HCT116 (cell line): ENCODE results near the gene TNFRSF8. TPM values are rescaled to one million over a fixed set of nuclear protein-coding genes. Genes with fewer than 3 reads are reported as not detected.

ENCODE experiments used
- ATAC-seq: fragments of 200-7000 bp; cut with Tn5 transposase; 2 replicates; pipeline ENCODE4 v1.9.1; 2020; ENCODE audit warnings: mild to moderate bottlenecking, moderate library complexity
- BruUV-seq: library from RNA; stranded (reverse); fragments of 400-500 nt; replicated peaks from 2 replicates; lab custom pipeline; 2021; lab: Mats Ljungman, UMichigan
- CTCF ChIA-PET: fragments of 300-600 bp; sonication (Branson Sonifier 250); formaldehyde crosslinking; loops from one replicate; lab custom pipeline; 2021; ENCODE audit warnings: antibody characterized with exemption; lab: Charles Lee
- POLR2A ChIA-PET: fragments of 300-600, 350-600 bp; sonication (Branson Sonifier 250); formaldehyde crosslinking; loops from one replicate; lab custom pipeline; 2021; ENCODE audit warnings: antibody characterized with exemption; lab: Charles Lee
- RAD21 ChIA-PET, 2 experiments: fragments of 300-600 bp; sonication (Branson Sonifier 250); formaldehyde crosslinking; loops; one replicate each; lab custom pipeline; 2023; ENCODE audit warnings: low total read pairs in 2 of 2; ENCODE audit not compliant: uncharacterized antibody in 2 of 2, unreplicated experiment in 2 of 2, low non-redundant PET in 1 of 2; lab: Charles Lee
- DNase-seq: peaks from one replicate; pipeline ENCODE4 v3.0.0-alpha.2; 2010; ENCODE audit warnings: low read depth, low spot score
- H2AFZ ChIP-seq: fragments of 200-600 bp; shearing (Covaris generic), sonication (generic); 2 replicates; pipeline ENCODE4 v1.6.1; 2017; ENCODE audit warnings: low read depth, mixed run types, mixed read lengths, antibody characterized with exemption, low read length; ENCODE audit not compliant: poor library complexity, severe bottlenecking
- H3K27ac ChIP-seq: 2 replicates; pipeline ENCODE4 v1.5.1; 2012; ENCODE audit warnings: low read depth, low read length
- H3K27me3 ChIP-seq: fragments of 200-600 bp; sonication (generic); 2 replicates; pipeline ENCODE4 v1.6.1; 2016; ENCODE audit warnings: mixed run types, low read length, mixed read lengths; ENCODE audit not compliant: insufficient read depth
- H3K36me3 ChIP-seq, 2 experiments: fragments of 200-500 bp in 1 of 2; fragments of 200-600 bp in 1 of 2; sonication (Bioruptor generic) in 1 of 2; sonication (generic) in 1 of 2; 2 replicates each; pipeline versions ENCODE4 v1.5.1 to v1.6.1; 2014 to 2016; ENCODE audit warnings: low read length in 2 of 2, inconsistent platforms in 1 of 2, mixed read lengths in 1 of 2, mixed run types in 1 of 2; ENCODE audit not compliant: insufficient read depth in 2 of 2, control insufficient read depth in 1 of 2
- H3K4me1 ChIP-seq, 2 experiments: fragments of 200-600 bp in 1 of 2; sonication (generic) in 1 of 2; 2 replicates each; pipeline versions ENCODE4 v1.5.1 to v1.6.1; 2012 to 2017; ENCODE audit warnings: low read length in 2 of 2, inconsistent platforms in 1 of 2, mild to moderate bottlenecking in 1 of 2, mixed read lengths in 1 of 2, mixed run types in 1 of 2, moderate library complexity in 1 of 2; ENCODE audit not compliant: insufficient read depth in 2 of 2, control insufficient read depth in 1 of 2
- H3K4me2 ChIP-seq: fragments of 200-600 bp; sonication (generic); 2 replicates; pipeline ENCODE4 v1.6.1; 2017; ENCODE audit warnings: mixed run types, low read length, mixed read lengths
- H3K4me3 ChIP-seq, 2 experiments: fragments of 200-600 bp in 1 of 2; sonication (generic) in 1 of 2; replicated peaks in 1 of 2; 2 replicates each; pipeline ENCODE4 v1.5.1; 2011 to 2016; ENCODE audit warnings: low read length in 2 of 2, control low read depth in 1 of 2, low read depth in 1 of 2, mild to moderate bottlenecking in 1 of 2, mixed read lengths in 1 of 2, mixed run types in 1 of 2
- H3K79me2 ChIP-seq: fragments of 200-600 bp; sonication (generic); 2 replicates; pipeline ENCODE4 v1.6.1; 2017; ENCODE audit warnings: mild to moderate bottlenecking, mixed run types, low read length, moderate library complexity, mixed read lengths; ENCODE audit not compliant: insufficient read depth
- H3K9ac ChIP-seq: fragments of 200-600 bp; sonication (generic); 2 replicates; pipeline ENCODE4 v1.6.1; 2016; ENCODE audit warnings: low read length, mixed read lengths
- H3K9me2 ChIP-seq: fragments of 200-600 bp; sonication (generic), shearing (Covaris generic); 2 replicates; pipeline ENCODE4 v1.6.1; 2017; ENCODE audit warnings: mixed run types, mild to moderate bottlenecking, moderate library complexity; ENCODE audit not compliant: insufficient read depth
- H3K9me3 ChIP-seq, 2 experiments: fragments of 200-500 bp in 1 of 2; fragments of 200-600 bp in 1 of 2; sonication (Bioruptor generic) in 1 of 2; sonication (generic) in 1 of 2; 2 replicates each; pipeline ENCODE4 v1.6.1; 2014 to 2017; ENCODE audit warnings: low read length in 2 of 2, mixed read lengths in 2 of 2, inconsistent platforms in 1 of 2, low read depth in 1 of 2, mild to moderate bottlenecking in 1 of 2, mixed run types in 1 of 2, moderate library complexity in 1 of 2; ENCODE audit not compliant: control insufficient read depth in 1 of 2, insufficient read depth in 1 of 2
- H4K20me1 ChIP-seq: fragments of 200-600 bp; sonication (generic), shearing (Covaris generic); 2 replicates; pipeline ENCODE4 v1.6.1; 2017; ENCODE audit warnings: mixed run types, mild to moderate bottlenecking, moderate library complexity; ENCODE audit not compliant: insufficient read depth
- CBX3 ChIP-seq: IDR thresholded peaks from 2 replicates; pipeline ENCODE4 v1.6.1; 2012; ENCODE audit warnings: low read depth
- CEBPB ChIP-seq: IDR thresholded peaks from 2 replicates; pipeline ENCODE4 v1.6.1; 2012; ENCODE audit warnings: low read depth
- EGR1 ChIP-seq: IDR thresholded peaks from 2 replicates; pipeline ENCODE4 v1.6.1; 2012; ENCODE audit warnings: low read depth
- EZH2 ChIP-seq: fragments of 200-600 bp; sonication (generic); IDR thresholded peaks from 2 replicates; pipeline ENCODE4 v1.6.1; 2017; ENCODE audit warnings: antibody characterized with exemption, mixed run types
- FOSL1 ChIP-seq: IDR thresholded peaks from 2 replicates; pipeline ENCODE4 v1.6.1; 2012; ENCODE audit warnings: low read depth
- JUND ChIP-seq: IDR thresholded peaks from 2 replicates; pipeline ENCODE4 v1.6.1; 2012
- POLR2AphosphoS5 ChIP-seq: IDR thresholded peaks from 2 replicates; pipeline ENCODE4 v1.6.1; 2011; ENCODE audit warnings: mild to moderate bottlenecking, low read depth, low read length, moderate library complexity
- RAD21 ChIP-seq: IDR thresholded peaks from 2 replicates; pipeline ENCODE4 v1.6.1; 2012; ENCODE audit warnings: low read depth, mild to moderate bottlenecking
- SIN3A ChIP-seq: IDR thresholded peaks from 2 replicates; pipeline ENCODE4 v1.6.1; 2012; ENCODE audit warnings: low read depth
- SP1 ChIP-seq: IDR thresholded peaks from 2 replicates; pipeline ENCODE4 v1.6.1; 2012; ENCODE audit warnings: low read depth
- YY1 ChIP-seq: IDR thresholded peaks from 2 replicates; pipeline ENCODE4 v1.6.1; 2011; ENCODE audit warnings: low read length, low read depth, moderate library complexity, mild to moderate bottlenecking; ENCODE audit not compliant: insufficient replicate concordance; ENCODE audit errors: extremely low read depth
- ZFX ChIP-seq: fragments of 450-650 bp; IDR thresholded peaks from 2 replicates; pipeline ENCODE4 v1.6.1; 2017
- ZNF274 ChIP-seq: fragments of 200-500 bp; sonication (Bioruptor generic); IDR thresholded peaks from 2 replicates; pipeline ENCODE4 v1.6.1; 2014; ENCODE audit warnings: mild to moderate bottlenecking, low read depth, low read length, inconsistent platforms
- intact Hi-C: fragments of 100-400 bp; cut with micrococcal nuclease; formaldehyde crosslinking; loops from 2 replicates; pipeline ENCODE4 v1.10.0; 2022
- total RNA-seq: library from RNA; stranded (reverse); gene quantifications from one replicate; pipeline ENCODE4 v1.2.1, GENCODE V29; 2021; ENCODE audit not compliant: unreplicated experiment
- TF ChIP-seq, protein P1 (sequence below), 3 experiments: fragments of 200-600 bp in 1 of 3; sonication (generic) in 1 of 3; IDR thresholded peaks in 2 of 3; conservative IDR thresholded peaks in 1 of 3; 2 replicates each; pipeline ENCODE4 v1.5.1; 2012 to 2017; ENCODE audit warnings: low read depth in 2 of 3, low read length in 2 of 3, antibody characterized with exemption in 1 of 3, borderline replicate concordance in 1 of 3, control low read depth in 1 of 3, mild to moderate bottlenecking in 1 of 3, mixed read lengths in 1 of 3, mixed run types in 1 of 3, moderate library complexity in 1 of 3; ENCODE audit not compliant: insufficient read depth in 1 of 3
- TF ChIP-seq, protein P2 (sequence below): IDR thresholded peaks from 2 replicates; pipeline ENCODE4 v1.6.1; 2012; ENCODE audit warnings: low read depth

The TNFRSF8 gene
- total RNA-seq, 1 experiment from 2014 or later: 0.17 TPM

DNA sequence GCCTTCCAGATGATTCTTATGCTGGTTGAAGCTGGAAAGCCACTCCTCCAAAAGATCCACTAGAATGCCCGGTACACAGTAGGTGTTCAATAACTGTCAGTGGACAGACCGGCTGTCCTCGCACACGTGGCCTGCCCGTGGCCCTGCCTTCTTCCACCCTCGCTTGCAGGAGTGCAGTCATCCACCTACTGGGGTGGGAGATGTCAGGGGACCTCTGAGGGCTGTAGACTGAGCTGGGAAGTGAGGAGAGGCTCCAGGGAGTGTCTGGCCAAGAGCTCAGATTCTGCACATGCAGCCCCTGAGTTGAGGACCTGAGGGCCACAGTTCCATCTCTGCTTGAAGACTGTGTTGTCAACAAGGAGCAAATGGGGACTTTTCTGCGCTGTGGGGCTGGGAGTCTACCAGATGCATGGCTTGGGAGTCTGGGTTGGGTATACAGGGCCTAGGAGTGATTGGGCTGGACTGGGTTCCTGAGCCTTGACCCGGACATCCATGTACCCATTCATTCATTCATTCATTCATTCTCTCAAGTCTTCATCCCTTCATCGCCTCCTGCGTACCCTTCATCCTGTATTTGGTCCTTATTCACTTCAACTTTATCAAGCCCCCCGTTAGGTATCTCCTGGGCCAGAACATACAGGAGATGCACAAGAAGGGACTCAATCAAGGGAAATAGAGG is 99.5 kb downstream of the TNFRSF8 start (continued):
- TF ChIP-seq SIN3A: no peak
- no peak for TF ChIP-seq SP1
- no peak for TF ChIP-seq YY1
- no peak for TF ChIP-seq EZH2
- TF ChIP-seq POLR2AphosphoS5: no peak
- TF ChIP-seq, all 23 proteins: peak for 0

DNA sequence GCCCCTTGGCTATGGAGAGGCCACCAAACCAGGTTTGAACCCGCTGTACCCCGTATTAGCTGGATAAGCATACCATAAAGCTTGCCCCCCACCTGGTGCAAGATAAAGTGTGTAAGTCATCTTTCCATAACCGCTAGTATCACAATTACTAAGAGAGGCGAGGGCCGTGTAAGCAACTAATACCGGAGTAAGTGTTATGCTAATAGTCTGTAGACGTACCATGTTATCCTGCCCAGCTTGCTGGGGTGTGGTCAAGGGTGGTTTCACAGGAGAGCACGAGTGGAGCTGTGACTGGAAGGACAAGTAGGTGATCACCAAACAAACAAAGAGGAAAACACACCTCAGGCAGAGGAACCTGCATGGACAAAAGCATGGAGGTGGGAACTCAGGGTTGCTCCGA is 100.1 kb downstream of the TNFRSF8 start:
- Histone ChIP-seq H3K79me2 (no peaks in the 10 kb centered on the region), H3K4me2 (no peak overlapping the region), H3K4me3 (no peak overlapping the region), H3K9me2 (no peaks in the 10 kb centered on the region), H3K4me1 (peaks cover 36 to 72% of the 10 kb centered on the region in 2 experiments), H3K9ac (no peak overlapping the region), H2AFZ (no peak overlapping the region), H3K9me3 (no peaks in the 10 kb centered on the region), H4K20me1 (no peaks in the 10 kb centered on the region), H3K27ac (no peak overlapping the region), H3K27me3 (no peaks in the 10 kb centered on the region), H3K36me3 (no peaks in the 10 kb centered on the region)
- CTCF ChIA-PET: no interaction called here
- BruUV-seq: no TSS peak
- RAD21 ChIA-PET: no interaction called here
- no peak for TF ChIP-seq CBX3
- no peak for TF ChIP-seq JUND
- TF ChIP-seq, protein P1, sequence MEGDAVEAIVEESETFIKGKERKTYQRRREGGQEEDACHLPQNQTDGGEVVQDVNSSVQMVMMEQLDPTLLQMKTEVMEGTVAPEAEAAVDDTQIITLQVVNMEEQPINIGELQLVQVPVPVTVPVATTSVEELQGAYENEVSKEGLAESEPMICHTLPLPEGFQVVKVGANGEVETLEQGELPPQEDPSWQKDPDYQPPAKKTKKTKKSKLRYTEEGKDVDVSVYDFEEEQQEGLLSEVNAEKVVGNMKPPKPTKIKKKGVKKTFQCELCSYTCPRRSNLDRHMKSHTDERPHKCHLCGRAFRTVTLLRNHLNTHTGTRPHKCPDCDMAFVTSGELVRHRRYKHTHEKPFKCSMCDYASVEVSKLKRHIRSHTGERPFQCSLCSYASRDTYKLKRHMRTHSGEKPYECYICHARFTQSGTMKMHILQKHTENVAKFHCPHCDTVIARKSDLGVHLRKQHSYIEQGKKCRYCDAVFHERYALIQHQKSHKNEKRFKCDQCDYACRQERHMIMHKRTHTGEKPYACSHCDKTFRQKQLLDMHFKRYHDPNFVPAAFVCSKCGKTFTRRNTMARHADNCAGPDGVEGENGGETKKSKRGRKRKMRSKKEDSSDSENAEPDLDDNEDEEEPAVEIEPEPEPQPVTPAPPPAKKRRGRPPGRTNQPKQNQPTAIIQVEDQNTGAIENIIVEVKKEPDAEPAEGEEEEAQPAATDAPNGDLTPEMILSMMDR (IDR thresholded peaks at IDR 0.05 in 2 of 3, conservative IDR thresholded peaks at IDR 0.05 in 1 of 3; ENCODE audit: borderline replicate concordance in 1 of 3, insufficient read depth in 1 of 3, low read depth in 2 of 3, low read length in 2 of 3): no peak
- no peak for TF ChIP-seq EGR1
- TF ChIP-seq YY1: no peak
- TF ChIP-seq ZNF274: no peak
- TF ChIP-seq EZH2: no peak
- no peak for TF ChIP-seq RAD21
- TF ChIP-seq, protein P2, sequence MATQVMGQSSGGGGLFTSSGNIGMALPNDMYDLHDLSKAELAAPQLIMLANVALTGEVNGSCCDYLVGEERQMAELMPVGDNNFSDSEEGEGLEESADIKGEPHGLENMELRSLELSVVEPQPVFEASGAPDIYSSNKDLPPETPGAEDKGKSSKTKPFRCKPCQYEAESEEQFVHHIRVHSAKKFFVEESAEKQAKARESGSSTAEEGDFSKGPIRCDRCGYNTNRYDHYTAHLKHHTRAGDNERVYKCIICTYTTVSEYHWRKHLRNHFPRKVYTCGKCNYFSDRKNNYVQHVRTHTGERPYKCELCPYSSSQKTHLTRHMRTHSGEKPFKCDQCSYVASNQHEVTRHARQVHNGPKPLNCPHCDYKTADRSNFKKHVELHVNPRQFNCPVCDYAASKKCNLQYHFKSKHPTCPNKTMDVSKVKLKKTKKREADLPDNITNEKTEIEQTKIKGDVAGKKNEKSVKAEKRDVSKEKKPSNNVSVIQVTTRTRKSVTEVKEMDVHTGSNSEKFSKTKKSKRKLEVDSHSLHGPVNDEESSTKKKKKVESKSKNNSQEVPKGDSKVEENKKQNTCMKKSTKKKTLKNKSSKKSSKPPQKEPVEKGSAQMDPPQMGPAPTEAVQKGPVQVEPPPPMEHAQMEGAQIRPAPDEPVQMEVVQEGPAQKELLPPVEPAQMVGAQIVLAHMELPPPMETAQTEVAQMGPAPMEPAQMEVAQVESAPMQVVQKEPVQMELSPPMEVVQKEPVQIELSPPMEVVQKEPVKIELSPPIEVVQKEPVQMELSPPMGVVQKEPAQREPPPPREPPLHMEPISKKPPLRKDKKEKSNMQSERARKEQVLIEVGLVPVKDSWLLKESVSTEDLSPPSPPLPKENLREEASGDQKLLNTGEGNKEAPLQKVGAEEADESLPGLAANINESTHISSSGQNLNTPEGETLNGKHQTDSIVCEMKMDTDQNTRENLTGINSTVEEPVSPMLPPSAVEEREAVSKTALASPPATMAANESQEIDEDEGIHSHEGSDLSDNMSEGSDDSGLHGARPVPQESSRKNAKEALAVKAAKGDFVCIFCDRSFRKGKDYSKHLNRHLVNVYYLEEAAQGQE: no peak
- no peak for TF ChIP-seq FOSL1
- no peak for TF ChIP-seq ZFX
- TF ChIP-seq CEBPB: no peak
- POLR2A ChIA-PET: no interaction called here
- ATAC-seq (no peak), DNase-seq (no peak)
- intact Hi-C loops: no loop called here
